ENCODE results near the gene CEP20. TPM values are rescaled to one million over a fixed set of nuclear protein-coding genes. Genes with fewer than 3 reads are reported as not detected.

CEP20 gene
- total RNA-seq, 4 donors from 2014 or later: 23.5 to 40.5 (median 30.3) TPM

- ATAC-seq (ENCODE audit: low FRiP score) (no peak), DNase-seq (ENCODE audit: low spot score) (no peak)
- TF ChIP-seq CTCF (IDR thresholded peaks at IDR 0.05): no peak
Observed at GRCh38 chr16:15822957-15823356, 65.4 kb downstream of the CEP20 start.

- ATAC-seq (ENCODE audit: low FRiP score) (no peak), DNase-seq (ENCODE audit: low spot score) (no peak)
- TF ChIP-seq CTCF (IDR thresholded peaks at IDR 0.05): no peak
Observed at GRCh38 chr16:15820837-15821236, 67.6 kb downstream of the CEP20 start.

GRCh38 chr16:15819046-15819445 is 69.4 kb downstream of the CEP20 start:
- DNase-seq (ENCODE audit: low spot score) (no peak), ATAC-seq (ENCODE audit: low FRiP score) (no peak)
- no peak for TF ChIP-seq CTCF (IDR thresholded peaks at IDR 0.05)

- DNase-seq (ENCODE audit: low spot score): no peak
- no peak for ATAC-seq (ENCODE audit: low FRiP score)
- TF ChIP-seq CTCF (IDR thresholded peaks at IDR 0.05): no peak
Observed at GRCh38 chr16:15817446-15817845, 71.0 kb downstream of the CEP20 start.

GRCh38 chr16:15816228-15816627 is 72.2 kb downstream of the CEP20 start:
- ATAC-seq (ENCODE audit: low FRiP score) (no peak), DNase-seq (ENCODE audit: low spot score) (no peak)
- no peak for TF ChIP-seq CTCF (IDR thresholded peaks at IDR 0.05)

Small RNA genes lying within 50 kb of the gene (small RNA-seq; reads per million reads assigned to genes)
- gene RNU6-213P: not detected

Other genes with a start within 250 kb of the CEP20 start
- 10 to 100 TPM; 20.7 to 53.9 (median 29.3) TPM for gene MARF1, start 245.4 kb downstream of the CEP20 start, total RNA-seq
- gene NDE1, start 238.4 kb downstream of the CEP20 start, total RNA-seq: 10 to 100 TPM; 11.9 to 26.2 (median 21.2) TPM
- gene MYH11, start 31.6 kb downstream of the CEP20 start, total RNA-seq: 100 to 1,000 TPM in 1 of 4 donors, 10 to 100 TPM in 3; 22.4 to 206 (median 26.8) TPM
- 10 to 100 TPM; 21.8 to 53.2 (median 36.3) TPM for gene ABCC1, start 61.0 kb upstream of the CEP20 start, total RNA-seq